GM21526 (cell line): Measurements from ENCODE around the gene LRIG1.
A peak's percentile ranks its signal among the peaks of the same experiment; 100 is the strongest.
"Not testable (repeated sequence)": the region's sequence is repeated elsewhere in the genome, so short reads cannot be mapped to it uniquely, and the experiment has no call there.

ENCODE experiments used
- ATAC-seq: cut with Tn5 transposase; IDR thresholded peaks from one replicate; pipeline ENCODE4 v1.9.1; 2021; ENCODE audit warnings: moderate library complexity; ENCODE audit not compliant: unreplicated experiment, low FRiP score

LRIG1 gene

DNA sequence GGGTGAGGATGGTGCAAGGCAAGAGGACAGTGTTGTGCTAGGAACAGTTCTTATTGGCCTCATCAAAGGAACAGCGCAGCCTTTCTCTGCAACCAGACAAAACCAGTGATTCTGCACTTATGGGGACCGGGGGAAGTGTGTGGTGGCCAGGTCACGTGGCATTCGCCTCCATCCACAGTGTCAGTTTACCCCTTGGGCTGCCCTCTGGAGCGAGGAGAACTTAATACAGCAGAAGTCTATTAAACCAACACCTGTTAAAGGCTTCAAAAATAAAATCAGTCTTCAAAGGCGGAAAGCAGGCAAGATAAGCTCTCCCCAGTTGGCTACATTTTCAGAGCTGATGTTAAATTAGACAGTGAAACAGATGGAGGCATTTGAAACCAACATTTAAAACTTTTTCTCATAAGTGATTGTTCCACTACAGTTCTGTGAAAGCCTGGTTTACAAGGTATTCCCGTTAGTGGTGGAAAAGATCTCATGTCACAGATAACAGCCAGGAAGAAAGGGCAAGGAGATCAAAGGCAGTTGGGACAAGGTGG, 75.2 kb downstream of the LRIG1 start:
- no peak for ATAC-seq

- ATAC-seq = no peak
Measured at GRCh38 chr3:66425032-66425431, 75.8 kb downstream of the LRIG1 start.

- ATAC-seq = no peak
Measured at GRCh38 chr3:66423791-66424190, 77.0 kb downstream of the LRIG1 start.

DNA sequence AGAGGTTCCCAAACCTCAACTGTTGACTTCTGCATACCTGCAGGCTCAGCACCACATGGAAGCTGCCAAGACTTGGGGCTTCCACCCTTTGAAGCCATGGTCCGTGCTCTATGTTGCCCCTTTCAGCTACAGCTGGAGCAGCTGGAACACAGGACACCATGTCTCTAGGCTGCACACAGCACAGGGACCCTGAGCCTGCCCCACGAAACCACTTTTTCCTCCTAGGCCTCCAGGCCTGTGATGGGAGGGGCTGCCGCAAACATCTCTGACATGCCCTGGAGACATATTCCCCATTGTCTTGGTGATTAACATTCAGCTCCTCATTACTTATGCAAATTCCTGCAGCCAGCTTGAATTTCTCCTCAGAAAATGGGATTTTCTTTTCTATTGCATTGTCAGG, 78.9 kb downstream of the LRIG1 start:
- not testable (repeated sequence) for ATAC-seq

DNA sequence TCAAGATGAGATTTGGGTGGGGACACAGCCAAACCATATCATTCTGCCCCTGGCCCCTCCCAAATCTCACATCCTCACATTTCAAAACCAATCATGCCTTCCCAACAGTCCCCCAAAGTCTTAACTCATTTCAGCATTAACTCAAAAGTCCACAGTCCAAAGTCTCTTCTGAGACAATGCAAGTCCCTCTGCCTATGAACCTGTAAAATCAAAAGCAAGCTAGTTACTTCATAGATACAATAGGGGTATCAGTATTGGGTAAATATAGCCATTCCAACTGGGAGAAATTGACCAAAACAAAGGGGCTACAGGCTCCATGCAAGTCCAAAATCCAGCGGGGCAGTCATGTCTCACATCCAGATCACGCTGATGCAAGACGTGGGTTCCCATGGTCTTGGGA, 79.7 kb downstream of the LRIG1 start:
- not testable (repeated sequence) for ATAC-seq

DNA sequence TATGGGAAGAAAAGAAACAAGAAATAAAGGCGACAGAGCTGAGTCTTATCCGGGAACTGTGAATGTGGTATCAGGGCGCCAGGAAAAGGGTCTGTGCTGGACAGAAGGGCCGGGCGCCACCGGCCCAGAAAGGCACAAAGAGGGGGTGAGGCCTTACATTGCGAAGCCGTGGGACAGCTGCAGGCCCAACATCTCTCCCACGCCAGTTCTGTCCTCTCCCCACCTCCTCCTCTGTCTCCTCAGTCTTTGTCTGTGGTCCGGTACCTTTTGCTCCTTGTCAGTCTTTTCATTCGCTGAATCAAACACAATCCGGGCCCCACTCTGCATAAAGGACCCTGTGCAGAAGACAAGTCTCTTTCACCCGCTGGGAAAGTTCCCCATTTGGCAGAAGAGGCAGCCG, 81.8 kb downstream of the LRIG1 start:
- ATAC-seq = no peak

DNA sequence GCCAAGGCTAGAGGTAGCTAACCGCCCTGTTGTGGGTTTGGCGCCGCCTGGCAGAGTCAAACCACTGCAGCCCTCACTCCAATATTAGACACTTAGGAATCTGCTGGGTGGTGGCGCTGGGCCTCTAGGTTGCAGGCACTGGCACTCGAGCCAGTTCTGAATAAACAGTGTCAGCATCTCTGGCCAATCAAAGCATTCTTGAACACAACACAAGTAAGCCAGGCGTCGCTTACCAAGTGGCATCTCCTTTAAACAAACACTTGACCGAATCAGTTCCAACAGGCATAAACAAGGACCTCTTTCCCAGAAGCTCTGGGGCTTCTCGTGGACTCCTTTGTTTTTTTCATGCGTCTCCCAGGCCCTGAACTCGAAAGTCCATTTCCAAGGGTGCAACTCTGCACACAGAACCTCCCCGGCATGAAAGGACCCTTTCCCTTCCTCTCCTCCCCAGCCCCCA, 82.3 kb downstream of the LRIG1 start:
- ATAC-seq = no peak

DNA sequence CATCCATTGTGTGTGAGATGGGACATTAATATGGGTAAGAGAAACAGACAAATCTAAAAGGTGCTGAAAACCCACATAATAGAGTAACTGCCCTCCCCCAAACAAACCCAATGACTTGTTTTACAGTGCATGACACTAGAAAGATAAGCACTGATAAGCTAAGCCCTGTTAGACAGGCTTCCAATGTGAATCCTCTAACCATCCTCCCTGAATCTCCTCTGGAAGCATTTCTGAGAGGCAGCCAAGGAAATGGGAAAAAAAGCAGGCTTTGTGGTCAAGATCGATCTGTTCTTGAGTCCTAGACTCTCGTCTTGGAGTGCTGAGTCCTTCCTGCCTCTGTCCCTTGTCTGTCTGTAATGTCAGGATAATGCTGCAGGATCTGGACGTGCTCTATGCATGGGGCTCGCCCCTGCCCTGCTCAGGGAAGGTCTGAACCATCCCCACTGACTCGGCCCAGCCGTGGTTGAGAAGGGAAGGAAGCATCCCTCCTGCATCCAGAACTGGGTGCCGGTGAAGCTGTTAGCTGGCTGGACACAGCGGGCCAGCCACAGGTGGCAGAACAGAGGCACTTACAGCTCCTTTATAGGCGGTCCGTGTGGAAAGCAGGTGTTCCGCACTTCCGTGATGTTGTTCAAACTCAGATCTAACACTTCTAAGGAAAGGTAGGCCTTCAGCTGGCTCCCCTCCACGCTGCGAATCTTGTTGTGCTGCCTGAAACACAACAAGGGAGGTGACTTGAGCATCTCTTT, 84.1 kb downstream of the LRIG1 start:
- ATAC-seq = no peak

DNA sequence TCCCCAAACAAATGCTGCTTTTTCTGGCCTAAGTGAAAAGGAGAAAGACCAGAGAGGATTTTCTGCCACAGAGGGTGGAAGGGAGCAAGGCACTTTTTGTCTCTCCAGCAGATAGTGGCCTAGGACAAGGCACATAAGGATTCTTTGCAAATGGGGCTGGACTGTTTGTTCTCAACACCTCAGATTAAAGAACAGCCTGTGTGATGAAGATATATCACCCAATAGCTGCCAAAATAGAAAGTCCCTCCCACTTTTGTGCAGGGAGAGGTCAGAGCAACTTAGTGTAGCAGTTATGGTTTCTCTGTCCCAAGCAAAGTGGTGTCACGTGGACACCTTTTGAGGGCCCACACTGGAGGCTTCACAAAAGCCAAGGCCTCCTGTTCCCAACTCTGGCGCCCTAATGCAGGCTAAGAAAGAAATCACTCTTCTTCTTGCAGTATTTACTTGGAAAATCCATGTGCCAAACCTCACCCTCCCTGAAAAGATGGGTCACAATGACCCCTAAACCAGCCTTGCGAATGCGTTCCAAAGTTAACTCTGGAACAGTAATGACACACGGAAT, 84.9 kb downstream of the LRIG1 start:
- no peak for ATAC-seq

DNA sequence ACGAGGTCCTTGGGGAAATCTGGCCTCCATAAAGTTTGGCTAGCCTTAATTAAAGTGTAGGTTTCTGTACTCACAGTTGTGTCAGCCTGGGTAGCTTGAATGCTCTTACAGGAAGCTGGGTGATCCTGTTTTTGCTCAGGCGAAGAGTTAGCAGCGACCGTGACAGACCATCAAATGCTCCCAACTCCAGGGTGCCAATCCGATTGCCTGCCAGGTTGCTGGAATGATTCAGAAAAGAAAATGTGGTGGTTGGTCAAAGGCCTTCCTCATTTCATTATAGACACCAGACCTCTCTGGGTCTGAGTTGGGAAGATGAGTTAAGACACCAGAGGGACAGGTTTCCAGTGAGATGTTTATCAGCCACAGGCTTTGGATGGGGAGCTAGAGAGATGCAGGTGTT, 86.0 kb downstream of the LRIG1 start:
- ATAC-seq = no peak

DNA sequence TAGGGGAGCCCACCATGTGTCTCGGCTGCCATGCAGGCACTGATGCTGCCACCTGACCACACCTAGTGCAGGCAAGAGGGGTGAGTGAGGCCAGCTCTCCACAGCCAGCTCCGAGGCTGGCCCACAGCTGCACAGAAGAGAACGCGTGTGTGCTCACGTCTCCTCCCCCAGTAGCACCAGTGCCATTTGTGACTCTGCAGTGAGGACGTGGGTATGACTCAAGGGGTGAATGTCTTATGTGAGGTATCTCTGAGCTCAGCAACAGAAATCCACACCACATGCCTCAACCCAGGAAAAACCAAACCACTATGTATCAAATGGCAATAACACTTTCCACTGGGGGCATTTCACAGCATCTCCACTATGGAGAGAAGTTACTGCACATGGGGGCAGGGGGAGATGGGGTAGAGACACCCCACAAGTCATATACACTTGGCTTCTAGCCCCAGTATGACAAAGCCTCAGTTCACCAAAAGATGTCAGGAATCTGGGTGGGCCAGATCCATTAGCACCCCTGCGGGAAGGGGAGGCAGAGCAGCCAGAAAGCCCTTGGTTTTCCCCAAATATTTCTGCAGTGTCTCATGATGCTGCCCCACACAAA, 87.6 kb downstream of the LRIG1 start:
- ATAC-seq = no peak

GRCh38 chr3:66411961-66412887, 88.6 kb downstream of the LRIG1 start:
- no peak for ATAC-seq

DNA sequence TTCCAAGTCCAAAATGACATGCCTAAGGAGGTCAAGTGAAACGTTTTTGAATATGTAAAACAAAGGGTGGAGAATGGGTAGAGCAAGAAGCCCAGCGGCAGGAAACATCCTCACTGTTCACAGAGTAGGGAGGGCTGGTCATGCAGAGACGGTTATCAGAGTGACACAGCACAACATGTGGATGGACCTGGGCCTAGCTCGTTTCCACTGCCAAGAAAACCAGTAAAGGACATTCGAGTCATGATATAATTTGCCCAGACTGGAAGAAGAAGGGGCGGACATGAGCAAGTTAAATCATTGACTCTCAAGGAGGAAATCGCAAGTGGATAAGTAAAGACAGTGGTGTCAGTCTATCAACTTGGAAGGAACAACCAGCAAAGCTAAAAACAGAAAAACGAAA, 89.3 kb downstream of the LRIG1 start:
- ATAC-seq = no peak

GRCh38 chr3:66410976-66411375, 89.8 kb downstream of the LRIG1 start:
- ATAC-seq = no peak

GRCh38 chr3:66409771-66410754, 90.8 kb downstream of the LRIG1 start:
- ATAC-seq = no peak

DNA sequence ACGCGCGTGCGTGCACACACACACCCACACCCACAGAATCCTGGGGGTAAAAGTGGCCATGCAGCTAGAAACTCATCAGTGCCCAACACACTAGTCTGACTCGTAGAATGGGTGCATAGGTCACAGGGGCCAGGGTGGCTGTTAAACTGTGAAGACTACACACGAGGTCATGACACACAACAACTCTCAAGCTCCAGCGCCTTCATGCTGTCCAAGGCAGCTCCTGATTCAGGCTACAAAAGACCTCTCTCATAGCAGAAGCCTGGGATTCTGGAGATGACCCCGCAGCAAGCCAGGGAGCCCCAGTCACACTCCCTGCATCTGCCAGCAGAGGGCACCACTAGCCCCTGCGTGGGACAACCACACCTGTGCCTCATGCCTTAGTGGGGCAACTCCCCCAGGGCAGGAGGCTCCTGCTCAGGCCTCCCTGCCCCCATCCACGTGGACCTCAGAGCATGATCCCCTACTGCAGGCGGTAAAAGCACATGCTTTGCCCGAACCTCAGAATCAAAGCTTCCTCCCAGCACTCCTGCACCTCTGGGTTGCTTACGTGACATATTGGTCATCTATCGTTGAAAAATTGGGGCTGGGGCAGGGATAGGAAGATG, 93.1 kb downstream of the LRIG1 start:
- peak; percentile 78 for ATAC-seq

DNA sequence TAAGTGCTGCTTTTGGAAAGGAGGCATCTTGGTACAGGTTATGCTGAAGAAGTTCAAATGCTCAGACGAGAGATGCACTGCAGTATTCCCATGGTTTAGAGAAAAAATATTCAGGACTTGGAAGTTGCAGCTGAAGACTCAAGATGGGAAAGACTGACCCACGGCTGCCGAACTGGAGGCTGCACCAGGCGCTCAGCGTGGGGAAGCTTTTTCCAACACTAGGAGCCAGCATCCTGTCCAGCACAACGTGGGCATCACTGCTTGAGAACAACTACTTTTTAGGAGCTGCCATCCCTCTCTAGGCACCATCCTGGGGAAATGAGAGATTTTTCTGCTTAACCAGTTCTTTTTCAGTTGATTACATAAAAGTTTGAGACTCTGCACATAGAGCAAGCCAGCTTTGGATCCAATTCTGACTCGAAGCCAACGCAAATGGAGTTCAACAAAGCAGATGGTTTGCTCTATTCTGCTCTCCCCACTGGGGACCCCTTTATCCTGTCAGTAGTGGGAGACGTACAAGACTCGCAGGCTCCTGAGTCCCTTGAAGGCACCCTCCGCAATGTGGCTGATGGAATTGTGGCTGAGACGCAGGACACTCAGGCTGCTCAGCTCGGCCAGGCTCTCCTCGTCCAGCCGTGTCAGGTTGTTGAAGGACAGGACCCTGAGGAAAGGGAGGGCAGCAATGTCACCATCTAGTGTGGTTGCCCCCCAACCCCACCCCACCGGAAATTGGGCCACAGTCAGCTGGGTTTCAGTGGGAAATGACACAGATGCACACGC, 93.8 kb downstream of the LRIG1 start:
- ATAC-seq = no peak

DNA sequence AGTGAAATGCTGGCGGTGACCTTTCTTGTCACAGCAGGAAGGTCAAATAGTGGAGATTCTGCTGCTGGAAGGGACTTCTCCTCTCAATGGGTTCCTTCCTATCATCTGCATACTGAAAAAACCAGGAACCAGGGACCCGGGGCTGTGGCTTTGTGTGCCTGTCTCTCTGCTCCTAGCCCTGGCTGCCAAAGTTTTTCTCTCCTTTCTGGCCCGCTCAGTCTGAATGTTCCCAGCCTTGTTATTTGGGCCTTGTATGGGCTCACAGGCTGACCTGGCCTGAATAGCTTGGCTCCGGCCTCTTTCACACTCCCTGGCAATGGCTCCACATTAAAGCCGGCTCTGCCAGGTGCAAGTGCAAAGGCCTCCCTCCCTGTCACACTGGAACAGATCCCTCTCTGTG, 94.7 kb downstream of the LRIG1 start:
- ATAC-seq = no peak
